NCI-H1694 treated with DMSO at 0.1 percent for 48 hours (cell line): ENCODE measurements around the gene VGF.
"Not testable (repeated sequence)": the region's sequence is repeated elsewhere in the genome, so short reads cannot be mapped to it uniquely, and the experiment has no call there.

Experiments
- DNase-seq: peaks from one replicate; lab custom pipeline; 2025; lab: John Stamatoyannopoulos, UW

Gene VGF

GRCh38 chr7:101137651-101138212 lies 27.6 kb downstream of the VGF start:
- DNase-seq, result no peak

- DNase-seq, result no peak
Measured at GRCh38 chr7:101134399-101134980, 30.9 kb downstream of the VGF start.

- DNase-seq, result no peak
Measured at GRCh38 chr7:101133621-101134398, 31.6 kb downstream of the VGF start.

- not testable (repeated sequence) for DNase-seq
Measured at GRCh38 chr7:101132626-101133600, 32.5 kb downstream of the VGF start.

- DNase-seq, result no peak
Measured at GRCh38 chr7:101129603-101130117, 35.7 kb downstream of the VGF start.

GRCh38 chr7:101128040-101128834 lies 37.1 kb downstream of the VGF start:
- no peak for DNase-seq

- no peak for DNase-seq
Measured at GRCh38 chr7:101127460-101128039, 37.8 kb downstream of the VGF start.

GRCh38 chr7:101126651-101127459 lies 38.5 kb downstream of the VGF start, which contains the start of gene SERPINE1:
SERPINE1 (plus strand) TSS chr7:101127104; CDS start chr7:101128394, 1,290 bp downstream.
- no peak for DNase-seq

- no peak for DNase-seq
Measured at GRCh38 chr7:101125989-101126650, 39.2 kb downstream of the VGF start.

- no peak for DNase-seq
Measured at GRCh38 chr7:101124376-101125056, 40.9 kb downstream of the VGF start.

- no peak for DNase-seq
Measured at GRCh38 chr7:101123703-101124068, 41.7 kb downstream of the VGF start.

- no peak for DNase-seq
Measured at GRCh38 chr7:101122933-101123702, 42.3 kb downstream of the VGF start.

GRCh38 chr7:101121991-101122932 lies 43.1 kb downstream of the VGF start:
- DNase-seq, result no peak

- not testable (repeated sequence) for DNase-seq
Measured at GRCh38 chr7:101121631-101121990, 43.8 kb downstream of the VGF start.

GRCh38 chr7:101120315-101120714 lies 45.1 kb downstream of the VGF start:
- no peak for DNase-seq

GRCh38 chr7:101119876-101120275 lies 45.5 kb downstream of the VGF start:
- DNase-seq, result no peak

GRCh38 chr7:101118856-101119255 lies 46.5 kb downstream of the VGF start:
- DNase-seq, result no peak
